Activated CD4-positive, alpha-beta T cell treated with anti-CD3 and anti-CD28 coated beads, Interleukin-2, amount 50 U/mL, for 16 hours (primary cell): Measurements from ENCODE around the gene TIPIN.

Experiments
- DNase-seq: peaks from one replicate; pipeline ENCODE4 v3.0.0-alpha.2; 2020

TIPIN gene

DNA sequence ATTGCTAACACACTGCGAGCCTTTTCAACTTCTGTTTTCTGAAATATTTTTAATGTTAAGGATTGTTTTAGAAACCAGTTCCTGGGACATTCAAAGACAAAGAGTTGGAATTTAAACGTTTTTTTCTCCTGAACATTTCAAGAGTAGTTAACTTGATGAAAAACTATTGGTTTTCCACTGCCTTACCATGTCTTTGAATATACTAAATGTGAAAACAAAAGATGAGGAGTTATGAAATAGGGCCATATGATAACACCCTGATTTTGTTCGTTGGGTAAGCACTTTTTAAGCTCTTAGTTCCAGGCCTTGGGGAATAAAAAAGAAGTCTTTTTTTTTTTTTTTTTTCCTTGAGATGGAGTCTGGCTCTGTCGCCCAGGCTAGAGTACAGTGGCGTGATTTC, 60.3 kb downstream of the TIPIN start:
- DNase-seq, result no peak

DNA sequence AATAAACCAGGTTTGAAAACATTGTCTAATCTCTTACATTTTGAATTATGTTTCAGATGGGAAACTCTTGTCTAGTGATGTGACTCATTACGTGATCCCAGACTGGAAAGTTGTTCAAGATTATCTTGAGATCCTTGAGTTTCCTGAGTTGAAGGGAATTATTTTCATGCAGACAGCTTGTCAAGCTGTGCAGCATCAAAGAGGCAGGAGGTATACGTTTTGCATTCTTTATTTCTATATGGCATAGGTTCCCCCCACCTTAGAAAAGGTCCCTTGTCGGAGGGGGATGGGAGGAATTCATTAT, 61.6 kb downstream of the TIPIN start:
- peak; percentile 11 for DNase-seq

DNA sequence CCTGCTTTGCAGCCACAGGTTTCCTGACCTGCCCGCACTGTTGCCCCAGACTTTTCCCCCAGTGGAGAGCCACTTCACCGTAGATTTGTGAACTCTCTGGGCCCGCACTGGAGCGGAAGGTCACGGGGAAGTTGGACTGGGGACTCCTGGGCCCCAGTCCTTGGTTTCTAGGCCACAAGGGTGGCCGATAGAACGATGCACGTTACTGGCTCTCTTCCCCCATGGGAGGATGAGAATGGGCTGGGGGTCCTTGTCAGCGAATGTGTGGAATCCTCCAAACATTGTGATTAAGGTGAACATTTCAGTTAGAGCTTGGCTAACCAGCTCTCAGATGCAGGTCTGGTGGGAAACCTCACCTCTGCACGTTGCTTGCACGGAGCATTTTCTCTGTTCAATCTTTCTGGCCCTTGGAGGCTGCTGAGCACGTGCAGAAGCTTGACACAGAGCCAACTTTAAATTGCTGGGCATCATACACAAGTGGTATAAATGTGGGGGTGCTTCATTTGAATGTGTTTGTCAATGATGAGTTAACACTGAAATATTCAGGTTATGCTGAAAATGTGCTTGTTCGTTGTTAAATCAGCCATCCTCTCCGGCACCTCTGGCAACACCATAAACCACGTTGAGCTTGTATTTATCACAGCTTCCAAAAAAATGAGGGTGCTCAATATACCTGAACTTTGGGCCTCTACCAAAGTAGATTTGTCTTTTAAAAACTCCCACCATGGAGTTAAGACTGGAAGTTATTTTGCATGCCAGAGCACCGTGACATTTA, 62.1 kb downstream of the TIPIN start:
- DNase-seq, result peak; percentile 41

DNA sequence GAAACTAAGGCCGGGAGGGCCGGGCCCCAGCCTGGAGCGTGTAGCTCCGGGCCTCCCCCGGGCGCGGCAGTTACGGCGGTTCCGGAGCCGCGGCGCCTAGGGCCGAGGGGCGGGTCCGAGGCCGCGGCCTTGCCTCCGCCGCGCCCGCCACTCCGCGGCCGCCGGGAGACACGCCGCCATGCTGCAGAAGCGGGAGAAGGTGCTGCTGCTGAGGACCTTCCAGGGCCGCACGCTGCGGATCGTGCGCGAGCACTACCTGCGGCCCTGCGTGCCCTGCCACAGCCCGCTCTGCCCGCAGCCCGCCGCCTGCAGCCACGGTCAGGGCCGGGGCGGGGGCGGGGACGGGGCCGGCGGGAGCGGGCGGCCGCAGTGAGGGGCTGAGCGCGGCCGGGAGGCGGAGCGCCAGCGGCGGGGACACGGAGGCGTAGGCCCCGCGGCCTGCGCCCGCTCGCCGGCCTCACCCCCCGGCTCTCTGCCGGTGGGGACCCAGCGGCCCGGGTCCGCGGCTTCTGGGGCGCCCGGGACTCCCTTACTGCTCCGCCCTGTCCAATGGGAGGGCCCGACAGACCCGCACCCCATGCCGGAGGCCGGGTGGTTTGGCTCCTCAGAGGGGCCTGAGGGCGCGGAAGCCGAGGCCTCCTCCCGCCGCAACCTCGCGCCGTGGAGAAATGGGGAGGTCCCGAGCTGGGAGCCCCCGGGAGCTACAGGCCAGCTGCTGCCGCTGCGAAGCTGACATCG, 62.9 kb downstream of the TIPIN start, which contains the start of gene DIS3L:
TSS of gene DIS3L (plus strand) at position 150 of the 738 bp plus-strand sequence. CDS start at position 179, 29 bp downstream.
- peak; percentile 70 for DNase-seq

DNA sequence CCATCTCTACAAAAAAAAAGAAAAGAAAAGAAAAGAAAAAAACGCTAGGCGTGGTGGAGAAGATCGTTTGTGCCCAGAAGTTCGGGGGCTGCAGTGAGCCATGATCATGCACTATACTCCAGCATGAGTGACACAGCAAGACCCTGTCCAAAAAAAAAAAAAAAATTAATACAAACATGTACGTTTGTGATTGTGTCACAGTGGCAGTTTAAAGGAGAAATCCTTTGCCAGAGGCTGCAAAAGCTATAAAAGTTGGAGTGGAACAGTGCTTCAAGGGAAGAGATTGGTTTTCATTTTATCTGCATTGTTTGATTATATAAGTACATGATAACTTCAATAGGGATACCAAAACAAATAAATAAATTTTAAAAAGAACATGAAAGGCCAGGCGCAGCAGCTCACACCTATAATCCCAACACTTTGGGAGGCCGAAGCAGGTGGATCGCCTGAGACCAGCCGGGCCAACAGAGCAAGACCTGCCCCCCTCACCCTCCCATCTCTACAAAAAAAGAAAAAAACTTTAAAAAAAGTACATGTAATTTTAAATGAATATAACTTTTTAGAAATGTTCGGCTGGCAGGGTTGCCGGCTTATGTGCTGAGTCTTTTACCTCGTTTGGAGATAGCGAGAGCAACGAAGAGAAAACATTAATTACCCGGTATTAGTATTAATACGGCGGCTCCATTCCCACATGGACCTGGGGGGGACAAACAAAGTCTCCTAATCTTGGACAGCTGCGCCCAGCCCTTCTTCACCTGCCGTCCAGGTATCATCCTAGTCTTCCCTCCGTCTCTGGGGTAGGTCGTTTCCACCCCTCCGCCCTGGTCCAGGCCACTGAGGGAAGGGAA, 63.7 kb downstream of the TIPIN start:
- no peak for DNase-seq

DNA sequence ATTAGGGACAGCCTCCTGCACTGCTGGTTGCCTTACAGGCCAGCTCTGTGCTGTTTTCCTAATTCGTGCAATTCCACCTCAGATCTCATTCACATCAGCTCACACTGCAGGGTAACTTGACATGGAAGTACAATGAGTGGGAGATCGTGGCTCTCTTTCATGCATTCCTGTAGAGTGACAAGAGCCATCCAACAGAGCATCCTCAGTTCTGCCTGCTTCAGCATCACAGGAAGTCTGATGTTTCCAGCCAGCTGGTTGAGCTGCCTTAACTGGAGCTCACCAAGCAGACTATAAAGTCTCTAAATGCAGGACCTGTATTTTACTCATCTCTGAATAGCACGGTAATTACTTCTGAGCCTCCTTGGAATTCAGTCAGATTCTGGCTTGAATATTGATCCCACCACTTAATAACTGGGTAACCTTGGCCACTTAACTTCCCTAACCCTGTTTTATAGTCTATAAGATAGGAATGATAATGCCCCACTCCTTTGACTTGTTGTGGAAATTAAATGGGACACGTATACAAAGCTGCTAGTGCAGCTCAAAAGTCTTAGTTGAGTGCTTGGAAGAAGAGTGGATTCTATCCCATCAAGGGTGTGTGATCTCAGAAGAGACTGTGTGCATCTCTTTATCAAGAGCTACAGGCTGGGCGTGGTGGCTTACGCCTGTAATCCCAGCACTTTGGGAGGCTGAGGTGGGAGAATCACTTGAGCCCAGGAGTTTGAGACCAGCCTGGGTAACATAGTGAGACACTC, 64.5 kb downstream of the TIPIN start:
- DNase-seq, result no peak

DNA sequence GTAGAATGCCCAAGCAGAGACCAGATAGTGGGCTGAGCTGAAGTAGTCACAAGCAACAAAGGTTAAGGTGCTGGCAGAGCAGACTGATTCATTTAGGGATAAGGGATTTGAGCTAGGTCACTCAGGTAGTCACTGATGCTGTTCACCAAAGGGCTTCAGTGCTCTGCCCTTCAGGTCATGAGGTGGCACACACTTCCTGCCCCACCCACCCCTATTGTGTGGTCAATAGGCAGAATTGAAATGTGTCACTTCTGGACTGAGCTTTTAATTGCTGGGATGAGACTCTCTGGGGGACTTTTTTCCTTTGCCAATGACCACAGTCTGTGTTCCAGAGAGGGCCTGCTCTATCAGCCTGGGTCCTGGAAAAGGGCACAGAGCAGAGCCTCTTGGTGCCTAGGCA, 66.0 kb downstream of the TIPIN start:
- DNase-seq, result peak; percentile 43

DNA sequence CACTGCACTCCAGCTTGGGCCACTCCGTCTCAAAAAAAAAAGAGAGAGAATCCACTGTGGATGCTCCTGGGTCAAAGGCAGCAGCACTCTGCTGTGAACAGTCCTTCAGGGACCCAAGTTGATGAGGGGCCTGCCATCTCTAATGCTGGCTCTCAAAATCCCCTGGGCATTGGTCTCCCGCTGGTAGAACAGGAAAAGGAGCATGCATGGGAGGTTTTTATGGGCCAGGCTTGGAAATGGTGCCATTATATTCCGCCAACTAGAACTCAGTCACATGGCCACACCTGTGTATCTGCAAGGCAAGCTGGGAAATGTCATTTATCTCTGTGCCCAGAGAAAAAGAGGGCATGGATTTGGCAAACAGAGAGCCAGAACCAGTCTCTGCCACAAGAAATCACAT, 66.5 kb downstream of the TIPIN start:
- DNase-seq, result no peak

DNA sequence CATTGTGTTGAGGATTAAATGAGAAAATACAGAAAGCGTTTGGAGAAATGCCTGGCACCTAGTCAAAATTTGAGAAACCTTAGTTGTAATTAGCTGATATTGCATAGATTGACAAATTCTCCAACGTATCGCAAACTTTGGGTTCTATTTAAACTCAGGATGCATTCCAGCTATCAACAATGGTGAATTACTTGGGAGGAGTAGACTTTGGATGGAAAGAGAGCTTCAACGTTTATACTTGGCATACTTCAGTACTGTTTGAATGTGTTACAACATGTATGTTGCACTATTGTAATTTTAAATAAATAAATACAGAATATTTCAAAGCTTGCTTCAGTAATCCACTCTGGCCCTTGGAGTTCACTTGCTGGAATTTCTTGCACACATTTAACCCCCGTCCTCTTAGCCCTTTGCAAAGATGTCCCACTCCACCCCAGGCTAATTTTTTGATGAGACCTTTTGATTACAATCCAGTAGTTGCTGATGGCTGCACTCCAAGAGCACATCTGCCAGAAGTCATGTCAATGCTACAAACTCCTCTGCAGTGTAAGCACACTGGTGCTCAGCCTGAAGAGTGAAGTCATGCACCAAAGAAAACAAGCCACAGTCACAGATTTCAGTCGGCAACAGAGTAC, 67.8 kb downstream of the TIPIN start:
- no peak for DNase-seq

DNA sequence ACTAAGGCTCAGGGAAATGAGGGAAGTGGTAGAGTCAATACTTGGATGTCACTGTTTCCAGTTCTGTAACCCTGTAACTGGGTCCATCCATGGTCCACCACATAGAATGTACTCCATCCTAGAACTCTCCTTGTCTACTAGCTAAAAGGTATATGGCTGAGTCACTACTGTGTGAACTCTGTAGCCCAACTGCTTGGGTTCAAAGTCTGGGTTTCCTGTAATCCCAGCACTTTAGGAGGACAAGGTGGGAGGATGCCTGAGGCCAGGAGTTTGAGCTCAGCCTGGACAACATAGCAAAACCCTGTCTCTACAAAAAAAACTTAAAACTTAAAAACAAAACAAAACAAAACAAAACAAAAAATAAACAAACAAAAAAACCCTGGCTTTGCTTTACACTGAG, 68.4 kb downstream of the TIPIN start:
- DNase-seq, result no peak

DNA sequence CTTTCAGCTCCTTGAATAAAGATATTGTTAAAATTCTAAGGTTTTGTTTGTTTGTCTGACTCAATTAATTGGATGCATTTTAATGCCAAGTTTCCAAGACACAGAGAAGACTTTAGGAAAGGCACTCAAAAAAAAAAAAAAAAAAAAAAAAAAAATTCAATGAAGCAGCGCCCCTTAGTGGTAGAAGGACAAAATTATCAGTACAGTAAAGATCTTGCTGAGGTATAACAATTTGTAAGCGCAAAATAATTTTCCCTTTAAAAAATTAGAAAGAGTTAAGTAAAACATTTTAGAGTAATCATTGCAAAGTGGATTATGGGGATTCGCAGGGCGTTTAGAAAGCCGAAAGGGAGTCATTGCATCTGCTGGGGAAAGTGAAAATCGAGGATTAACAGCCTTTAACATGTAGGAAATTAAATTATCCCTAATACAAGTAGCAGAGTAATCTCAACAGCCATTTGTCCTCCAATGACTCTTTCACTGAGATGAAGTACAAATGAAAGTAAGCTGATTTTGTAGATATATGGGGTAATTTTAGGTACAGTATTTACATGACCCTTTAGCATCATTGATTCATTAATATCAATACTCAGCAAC, 68.9 kb downstream of the TIPIN start:
- DNase-seq, result no peak
